Measurements from ENCODE around the gene GAD2. TPM values are rescaled to one million over a fixed set of nuclear protein-coding genes. Genes with fewer than 3 reads are reported as not detected.

GAD2 gene
- total RNA-seq = not detected

DNA sequence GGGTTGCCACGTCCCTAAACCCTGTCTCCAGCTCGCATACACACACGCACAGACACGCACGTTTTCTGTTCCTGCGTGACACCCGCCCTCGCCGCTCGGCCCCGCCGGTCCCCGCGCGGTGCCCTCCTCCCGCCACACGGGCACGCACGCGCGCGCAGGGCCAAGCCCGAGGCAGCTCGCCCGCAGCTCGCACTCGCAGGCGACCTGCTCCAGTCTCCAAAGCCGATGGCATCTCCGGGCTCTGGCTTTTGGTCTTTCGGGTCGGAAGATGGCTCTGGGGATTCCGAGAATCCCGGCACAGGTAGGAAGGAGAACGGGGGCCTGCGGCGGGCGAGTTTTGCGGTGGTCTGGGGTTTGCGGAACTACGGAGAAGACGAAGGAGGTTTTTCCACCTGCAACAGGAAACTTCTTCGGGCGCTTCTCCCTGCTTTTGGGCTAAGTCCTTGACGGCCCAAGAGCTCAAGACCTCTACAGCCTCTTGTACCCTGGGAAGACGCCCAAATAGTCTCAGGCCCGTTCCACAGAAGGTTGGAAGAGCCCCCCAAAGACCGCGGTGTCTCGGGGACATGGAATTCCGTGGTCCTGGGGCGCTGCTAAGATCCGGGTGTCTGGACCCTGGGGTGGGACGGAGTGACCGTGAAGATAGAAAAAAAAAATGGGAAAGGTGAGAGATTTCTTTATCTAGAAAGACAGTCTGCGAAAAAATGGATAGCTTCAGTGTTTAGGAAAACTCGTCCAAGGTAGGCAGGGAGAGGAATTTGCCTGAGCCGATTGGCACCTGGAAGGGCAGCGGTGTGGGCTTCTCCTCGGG lies at the start of gene GAD2:
Gene GAD2, plus strand, starts transcription at position 190 of the 811 bp plus-strand sequence. Its CDS starts 36 bp downstream, at position 226.
- TF ChIP-seq CTCF (IDR thresholded peaks at IDR 0.05) (no peak), POLR2A (IDR thresholded peaks at IDR 0.05) (no peak)
- intact Hi-C loops (cut with DNase I) = no loop called here
- Histone ChIP-seq H3K9me3 (no peaks in the 10 kb centered on the region), H3K27ac (no peak within 1 kb of the TSS), H3K4me1 (peaks cover 5 to 8% of the 10 kb centered on the region in 2 donors), H3K36me3 (no peaks in the 10 kb centered on the region), H3K27me3 (peaks cover 8% of the 10 kb centered on the region), H3K4me3 (replicated peaks in 1 of 3) (no peak within 1 kb of the TSS)
- no peak for DNase-seq
- WGBS, 2 donors = 3 to 4% methylated on average over 42 to 57 of the region's 60 CpGs

GRCh38 chr10:26169466-26169865 lies 47.1 kb upstream of the GAD2 start:
- DNase-seq = no peak
- no peaks in the 10 kb centered on the region for H3K9me3 ChIP-seq
- 73 to 81% methylated on average over 2 of the region's 2 CpGs for WGBS, 2 donors
- no peak overlapping the region for H3K27ac ChIP-seq
- TF ChIP-seq CTCF (IDR thresholded peaks at IDR 0.05) (no peak), POLR2A (IDR thresholded peaks at IDR 0.05) (no peak)
- H3K4me3 ChIP-seq (replicated peaks in 1 of 3) = no peak overlapping the region
- no peaks in the 10 kb centered on the region for H3K36me3 ChIP-seq
- intact Hi-C loops (cut with DNase I) = no loop called here
- H3K27me3 ChIP-seq = no peaks in the 10 kb centered on the region
- H3K4me1 ChIP-seq = no peaks in the 10 kb centered on the region

DNA sequence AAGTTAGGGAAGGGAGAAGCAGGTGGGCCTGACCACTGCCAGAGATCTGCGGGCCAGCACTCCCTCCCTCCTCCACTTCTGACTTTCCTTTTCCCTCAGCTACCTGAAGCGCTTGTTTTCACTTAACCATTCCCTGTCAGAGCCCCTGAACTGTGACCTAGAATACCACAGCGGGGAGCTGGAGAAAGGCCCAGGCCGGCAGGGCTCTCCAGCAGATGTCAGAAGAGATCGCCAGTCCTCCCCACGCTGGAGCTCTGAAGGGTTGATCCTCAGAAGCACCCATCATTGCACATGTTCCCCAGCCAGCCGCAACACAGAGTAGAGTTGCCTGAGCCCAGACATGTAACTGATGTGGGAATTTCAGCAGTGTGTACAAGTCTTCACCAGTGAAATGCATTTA lies 44.4 kb upstream of the GAD2 start:
- Histone ChIP-seq H3K9me3 (no peaks in the 10 kb centered on the region), H3K27ac (no peak overlapping the region), H3K4me3 (replicated peaks in 1 of 3) (no peak overlapping the region), H3K4me1 (no peaks in the 10 kb centered on the region), H3K36me3 (no peaks in the 10 kb centered on the region), H3K27me3 (no peaks in the 10 kb centered on the region)
- peak; percentile 21 to 24 for DNase-seq
- intact Hi-C loops (cut with DNase I) = no loop called here
- no peak for TF ChIP-seq POLR2A (IDR thresholded peaks at IDR 0.05)
- TF ChIP-seq CTCF (IDR thresholded peaks at IDR 0.05) = no peak
- WGBS, 2 donors = 32 to 41% methylated on average over 7 of the region's 7 CpGs

GRCh38 chr10:26173837-26174236 lies 42.7 kb upstream of the GAD2 start:
- Histone ChIP-seq H3K27ac (no peak overlapping the region), H3K4me1 (no peaks in the 10 kb centered on the region), H3K9me3 (no peaks in the 10 kb centered on the region), H3K27me3 (no peaks in the 10 kb centered on the region), H3K36me3 (no peaks in the 10 kb centered on the region), H3K4me3 (replicated peaks in 1 of 3) (no peak overlapping the region)
- WGBS, 2 donors = 47 to 74% methylated on average over 2 of the region's 2 CpGs
- DNase-seq = no peak
- no peak for TF ChIP-seq CTCF (IDR thresholded peaks at IDR 0.05)
- no peak for TF ChIP-seq POLR2A (IDR thresholded peaks at IDR 0.05)
- intact Hi-C loops (cut with DNase I) = no loop called here

- TF ChIP-seq CTCF (IDR thresholded peaks at IDR 0.05) = no peak
- no peak for TF ChIP-seq POLR2A (IDR thresholded peaks at IDR 0.05)
- intact Hi-C loops (cut with DNase I) = no loop called here
These were observed 39.2 kb upstream of the GAD2 start for GRCh38 chr10:26177341-26177740.

More at GRCh38 chr10:26177341-26177740, 39.2 kb upstream of the GAD2 start:
- Histone ChIP-seq H3K36me3 (no peaks in the 10 kb centered on the region), H3K9me3 (no peaks in the 10 kb centered on the region), H3K27me3 (no peaks in the 10 kb centered on the region), H3K27ac (no peak overlapping the region), H3K4me3 (replicated peaks in 1 of 3) (no peak overlapping the region), H3K4me1 (no peaks in the 10 kb centered on the region)
- WGBS, 2 donors = 86% methylated on average over 4 of the region's 4 CpGs
- DNase-seq = no peak

All from thyroid gland (tissue), 4 donors.